Thoracic aorta (tissue), 2 donors: ENCODE measurements around the gene SLC6A7. TPM values are rescaled to one million over a fixed set of nuclear protein-coding genes. Genes with fewer than 3 reads are reported as not detected.

Experiments used
- ATAC-seq: fragments of 150-250 bp; one replicate; pipeline ENCODE4 v1.8.0; 2017; ENCODE audit warnings: low read depth; ENCODE audit not compliant: insufficient number of reproducible peaks, low FRiP score
- DNase-seq: peaks from one replicate; pipeline ENCODE4 v3.0.0-alpha.2; 2020; ENCODE audit warnings: low spot score
- H3K27ac ChIP-seq, 2 donors: fragments of 200-600 bp; sonication (generic); 1 replicate in 1 of 2; 2 replicates in 1 of 2; pipeline ENCODE4 v1.5.1; 2016; ENCODE audit warnings: mild to moderate bottlenecking in 2 of 2, moderate library complexity in 2 of 2
- H3K27me3 ChIP-seq: fragments of 200-600 bp; sonication (generic); replicated peaks from 2 replicates; pipeline ENCODE4 v1.6.0; 2016; ENCODE audit warnings: mild to moderate bottlenecking; ENCODE audit not compliant: insufficient read depth
- H3K36me3 ChIP-seq: fragments of 200-600 bp; sonication (generic); one replicate; pipeline ENCODE4 v1.5.1; 2016
- H3K4me1 ChIP-seq, 2 donors: fragments of 200-600 bp; sonication (generic); 1 replicate in 1 of 2; 2 replicates in 1 of 2; pipeline versions ENCODE4 v1.5.1 to v1.6.0; 2016; ENCODE audit warnings: low read depth in 2 of 2, mild to moderate bottlenecking in 1 of 2; ENCODE audit not compliant: control insufficient read depth in 1 of 2
- H3K4me3 ChIP-seq: fragments of 200-600 bp; sonication (generic); 2 replicates; pipeline ENCODE4 v1.5.1; 2016; ENCODE audit warnings: mild to moderate bottlenecking
- H3K9me3 ChIP-seq: fragments of 200-600 bp; sonication (generic); 2 replicates; pipeline ENCODE4 v1.5.1; 2016
- total RNA-seq, 2 donors: library from RNA; depleted of rRNA; stranded (reverse); fragments of >200 nt; gene quantifications; one replicate each; pipeline versions ENCODE4 v1.1.0 to v1.2.3, GENCODE V29; 2016
- TF ChIP-seq, protein P1 (sequence below): fragments of 200-600 bp; sonication (generic); IDR thresholded peaks from one replicate; pipeline ENCODE4 v1.5.1; 2019; ENCODE audit warnings: antibody characterized with exemption

SLC6A7 gene
- total RNA-seq, 2 donors from 2014 or later = not detected

DNA sequence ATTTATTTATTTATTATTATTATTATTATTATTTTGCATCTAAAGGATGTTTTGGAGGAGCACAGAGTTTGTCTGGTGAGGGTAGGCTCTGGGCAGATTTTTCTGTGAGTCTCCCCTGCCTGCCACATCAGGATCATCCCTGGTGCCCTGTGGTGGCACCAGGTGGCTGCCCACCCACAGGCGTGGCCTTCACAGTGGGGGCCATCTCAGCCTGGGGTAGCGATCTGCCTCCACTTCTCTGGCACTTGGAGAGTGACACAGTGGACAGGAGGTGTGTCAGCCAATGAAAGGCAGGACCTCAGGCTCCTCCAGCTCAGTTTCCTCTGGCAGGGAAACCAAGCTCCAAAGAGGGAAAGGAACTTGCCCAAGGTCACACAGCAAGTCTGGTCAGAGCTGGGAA lies 30.0 kb downstream of the SLC6A7 start:
- ATAC-seq = no peak
- Histone ChIP-seq H3K9me3 (no peaks in the 10 kb centered on the region), H3K4me1 (peaks cover under 1 to 14% of the 10 kb centered on the region in 2 donors), H3K36me3 (no peaks in the 10 kb centered on the region), H3K27me3 (no peaks in the 10 kb centered on the region), H3K4me3 (no peak overlapping the region), H3K27ac (no peak overlapping the region)
- TF ChIP-seq, protein P1, sequence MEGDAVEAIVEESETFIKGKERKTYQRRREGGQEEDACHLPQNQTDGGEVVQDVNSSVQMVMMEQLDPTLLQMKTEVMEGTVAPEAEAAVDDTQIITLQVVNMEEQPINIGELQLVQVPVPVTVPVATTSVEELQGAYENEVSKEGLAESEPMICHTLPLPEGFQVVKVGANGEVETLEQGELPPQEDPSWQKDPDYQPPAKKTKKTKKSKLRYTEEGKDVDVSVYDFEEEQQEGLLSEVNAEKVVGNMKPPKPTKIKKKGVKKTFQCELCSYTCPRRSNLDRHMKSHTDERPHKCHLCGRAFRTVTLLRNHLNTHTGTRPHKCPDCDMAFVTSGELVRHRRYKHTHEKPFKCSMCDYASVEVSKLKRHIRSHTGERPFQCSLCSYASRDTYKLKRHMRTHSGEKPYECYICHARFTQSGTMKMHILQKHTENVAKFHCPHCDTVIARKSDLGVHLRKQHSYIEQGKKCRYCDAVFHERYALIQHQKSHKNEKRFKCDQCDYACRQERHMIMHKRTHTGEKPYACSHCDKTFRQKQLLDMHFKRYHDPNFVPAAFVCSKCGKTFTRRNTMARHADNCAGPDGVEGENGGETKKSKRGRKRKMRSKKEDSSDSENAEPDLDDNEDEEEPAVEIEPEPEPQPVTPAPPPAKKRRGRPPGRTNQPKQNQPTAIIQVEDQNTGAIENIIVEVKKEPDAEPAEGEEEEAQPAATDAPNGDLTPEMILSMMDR = no peak
- no peak for DNase-seq

- Histone ChIP-seq H3K9me3 (no peaks in the 10 kb centered on the region), H3K27ac (no peak overlapping the region), H3K36me3 (no peaks in the 10 kb centered on the region), H3K27me3 (no peaks in the 10 kb centered on the region), H3K4me1 (peaks cover 0 to 10% of the 10 kb centered on the region in 2 donors), H3K4me3 (no peak overlapping the region)
- TF ChIP-seq, protein P1 = no peak
- ATAC-seq (no peak), DNase-seq (no peak)
These were observed 31.6 kb downstream of the SLC6A7 start for GRCh38 chr5:150221471-150221870.

DNA sequence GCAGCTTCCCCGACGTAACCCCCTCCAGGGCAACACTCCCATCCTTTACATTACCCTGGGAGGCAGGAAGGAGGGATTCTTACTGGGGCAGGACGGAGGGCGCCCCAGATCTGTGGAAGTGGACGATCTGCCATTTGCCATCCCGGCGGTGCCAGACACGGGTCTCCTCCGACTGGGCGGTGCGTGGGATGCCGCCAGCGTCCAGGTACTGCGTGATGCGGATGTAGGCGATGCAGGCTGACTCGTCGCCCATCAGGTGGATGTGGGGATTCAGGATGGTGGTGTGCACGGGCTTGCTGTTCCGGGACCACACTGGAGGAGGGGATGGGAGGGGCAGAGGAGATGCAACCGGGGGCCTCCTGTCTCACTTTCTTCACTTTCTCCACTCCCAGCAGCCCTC lies 33.0 kb downstream of the SLC6A7 start:
- no peak for ATAC-seq
- H3K9me3 ChIP-seq = no peaks in the 10 kb centered on the region
- TF ChIP-seq, protein P1 = no peak
- peaks cover 0 to 6% of the 10 kb centered on the region in 2 donors for H3K4me1 ChIP-seq
- no peaks in the 10 kb centered on the region for H3K27me3 ChIP-seq
- H3K4me3 ChIP-seq = no peak overlapping the region
- no peak overlapping the region for H3K27ac ChIP-seq
- DNase-seq = no peak
- no peaks in the 10 kb centered on the region for H3K36me3 ChIP-seq

DNA sequence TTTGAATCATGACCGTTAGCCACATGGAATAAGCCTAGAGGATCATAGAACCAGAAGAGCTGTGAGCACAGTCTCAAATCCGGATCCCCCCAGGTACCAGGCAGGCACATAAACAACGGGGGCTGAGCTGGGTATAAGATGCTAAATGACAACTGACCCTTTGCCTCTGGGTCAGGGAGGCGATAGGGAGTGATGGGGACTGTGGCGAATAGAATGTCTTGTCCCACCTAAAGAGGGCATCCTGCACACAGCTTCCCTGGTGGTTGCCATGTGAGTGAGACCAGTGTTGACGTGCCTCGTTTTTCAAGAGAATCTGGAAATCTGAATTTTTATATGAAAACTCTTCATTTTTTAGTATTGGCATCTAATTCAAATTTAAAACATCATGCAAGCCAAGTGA lies 33.6 kb downstream of the SLC6A7 start:
- Histone ChIP-seq H3K27ac (no peak overlapping the region), H3K27me3 (no peaks in the 10 kb centered on the region), H3K4me3 (no peak overlapping the region), H3K36me3 (no peaks in the 10 kb centered on the region), H3K4me1 (peaks cover 0 to under 1% of the 10 kb centered on the region in 2 donors), H3K9me3 (no peaks in the 10 kb centered on the region)
- TF ChIP-seq, protein P1 = no peak
- DNase-seq (no peak), ATAC-seq (no peak)

DNA sequence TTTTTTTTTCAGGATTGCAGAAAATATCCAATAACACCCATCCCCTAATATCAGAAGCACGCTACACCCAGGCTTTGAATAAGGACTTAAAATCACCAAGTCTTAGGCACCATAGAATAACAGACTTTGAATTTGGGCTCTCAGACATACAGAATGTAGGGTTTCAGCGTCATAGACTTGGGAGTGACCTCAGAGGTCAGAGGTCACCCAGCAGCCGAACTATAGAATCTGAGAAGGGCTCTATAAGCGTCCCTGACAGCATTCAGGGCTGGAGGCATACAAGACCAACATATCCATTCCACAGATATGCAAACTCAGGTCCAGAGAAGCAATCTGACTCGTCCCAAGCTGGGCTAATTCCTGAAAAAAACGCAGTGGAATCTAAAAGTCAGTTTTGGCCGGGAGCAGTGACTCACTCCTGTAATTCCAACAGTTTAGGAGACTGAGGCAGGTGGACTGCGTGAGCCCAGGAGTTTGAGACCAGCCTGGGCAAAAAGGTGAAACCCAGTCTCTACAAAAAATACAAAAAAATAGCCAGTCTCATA lies 34.7 kb downstream of the SLC6A7 start:
- no peak for DNase-seq
- H3K36me3 ChIP-seq = no peaks in the 10 kb centered on the region
- TF ChIP-seq, protein P1 = no peak
- H3K9me3 ChIP-seq = no peaks in the 10 kb centered on the region
- no peaks in the 10 kb centered on the region for H3K27me3 ChIP-seq
- H3K27ac ChIP-seq = no peak overlapping the region
- H3K4me3 ChIP-seq = no peak overlapping the region
- H3K4me1 ChIP-seq = no peaks in the 10 kb centered on the region
- no peak for ATAC-seq
